Measurements from ENCODE around the gene KRTAP10-1.
A peak's percentile ranks its signal among the peaks of the same experiment; 100 is the strongest.
"Not testable (repeated sequence)": the region's sequence is repeated elsewhere in the genome, so short reads cannot be mapped to it uniquely, and the experiment has no call there.

The KRTAP10-1 gene

DNA sequence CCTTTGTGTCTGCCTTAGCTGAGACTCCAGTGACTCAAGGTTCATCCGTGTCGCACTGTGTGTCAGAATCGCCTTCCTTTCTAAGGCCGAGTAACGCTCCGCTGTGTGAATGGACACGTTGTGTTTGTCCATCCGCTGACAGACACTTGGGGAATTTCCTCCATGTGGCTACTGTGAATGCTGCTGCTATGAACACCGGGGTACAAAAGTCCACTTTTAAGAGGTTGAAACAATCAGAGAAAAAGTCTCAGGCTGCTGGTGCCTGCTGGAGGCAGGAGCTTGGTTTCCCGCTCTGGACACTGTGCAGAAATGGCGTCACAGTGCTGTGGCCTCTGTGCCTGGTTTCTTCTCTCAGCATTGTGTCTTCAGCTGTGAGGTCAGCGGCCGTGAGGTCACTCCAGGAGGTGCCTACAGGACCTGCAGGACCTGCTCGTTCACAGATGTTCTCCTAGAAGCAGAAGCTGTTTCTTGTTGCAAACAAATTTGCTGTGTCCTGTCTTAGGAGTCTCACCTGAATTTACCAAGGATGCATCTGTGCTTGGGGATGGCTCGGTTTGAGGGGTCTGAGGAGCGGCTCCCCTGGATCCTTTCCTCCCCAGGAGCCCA is 34.2 kb downstream of the KRTAP10-1 start:
- no peak for DNase-seq

DNA sequence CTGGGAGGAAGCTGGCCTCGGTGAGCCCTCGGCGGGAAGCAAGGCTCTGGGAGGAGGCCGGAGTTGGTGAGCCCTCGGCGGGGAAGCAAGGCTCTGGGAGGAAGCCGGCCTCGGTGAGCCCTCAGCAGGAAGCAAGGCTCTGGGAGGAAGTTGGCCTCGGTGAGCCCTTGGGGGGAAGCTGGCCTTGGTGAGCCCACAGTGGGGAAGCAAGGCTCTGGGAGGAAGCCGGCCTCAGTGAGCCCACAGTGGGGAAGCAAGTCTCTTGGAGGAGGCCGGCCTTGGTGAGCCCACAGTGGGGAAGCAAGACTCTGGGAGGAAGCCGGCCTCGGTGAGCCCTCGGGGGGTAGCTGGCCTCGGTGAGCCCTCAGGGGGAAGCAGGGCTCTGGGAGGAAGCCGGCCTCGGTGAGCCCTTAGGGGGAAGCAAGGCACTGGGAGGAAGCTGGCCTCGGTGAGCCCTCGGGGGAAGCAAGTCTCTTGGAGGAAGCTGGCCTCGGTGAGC is 36.0 kb downstream of the KRTAP10-1 start:
- peak in 1 of 51 donors; percentile 7 for DNase-seq

DNA sequence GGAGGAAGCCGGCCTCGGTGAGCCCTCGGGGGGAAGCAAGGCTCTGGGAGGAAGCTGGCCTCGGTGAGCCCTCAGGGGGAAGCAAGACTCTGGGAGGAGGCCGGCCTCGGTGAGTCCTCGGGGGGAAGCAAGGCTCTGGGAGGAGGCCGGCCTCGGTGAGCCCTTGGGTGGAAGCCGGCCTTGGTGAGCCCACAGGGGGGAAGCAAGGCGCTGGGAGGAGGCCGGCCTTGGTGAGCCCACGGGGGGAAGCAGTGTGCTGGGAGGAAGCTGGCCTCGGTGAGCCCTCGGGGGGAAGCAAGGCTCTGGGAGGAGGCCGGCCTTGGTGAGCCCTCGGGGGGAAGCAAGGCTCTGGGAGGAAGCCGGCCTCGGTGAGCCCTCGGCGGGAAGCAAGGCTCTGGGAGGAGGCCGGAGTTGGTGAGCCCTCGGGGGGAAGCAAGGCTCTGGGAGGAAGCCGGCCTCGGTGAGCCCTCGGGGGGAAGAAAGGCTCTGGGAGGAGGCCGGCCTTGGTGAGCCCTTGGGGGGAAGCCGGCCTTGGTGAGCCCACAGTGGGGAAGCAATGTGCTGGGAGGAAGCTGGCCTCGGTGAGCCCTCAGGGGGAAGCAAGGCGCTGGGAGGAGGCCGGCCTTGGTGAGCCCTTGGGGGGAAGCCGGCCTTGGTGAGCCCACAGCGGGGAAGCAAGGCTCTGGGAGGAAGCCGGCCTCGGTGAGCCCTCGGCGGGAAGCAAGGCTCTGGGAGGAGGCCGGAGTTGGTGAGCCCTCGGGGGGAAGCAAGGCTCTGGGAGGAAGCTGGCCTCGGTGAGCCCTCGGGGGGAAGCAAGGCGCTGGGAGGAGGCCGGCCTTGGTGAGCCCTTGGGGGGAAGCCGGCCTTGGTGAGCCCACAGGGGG is 36.7 kb downstream of the KRTAP10-1 start:
- DNase-seq, result not testable (repeated sequence)

DNA sequence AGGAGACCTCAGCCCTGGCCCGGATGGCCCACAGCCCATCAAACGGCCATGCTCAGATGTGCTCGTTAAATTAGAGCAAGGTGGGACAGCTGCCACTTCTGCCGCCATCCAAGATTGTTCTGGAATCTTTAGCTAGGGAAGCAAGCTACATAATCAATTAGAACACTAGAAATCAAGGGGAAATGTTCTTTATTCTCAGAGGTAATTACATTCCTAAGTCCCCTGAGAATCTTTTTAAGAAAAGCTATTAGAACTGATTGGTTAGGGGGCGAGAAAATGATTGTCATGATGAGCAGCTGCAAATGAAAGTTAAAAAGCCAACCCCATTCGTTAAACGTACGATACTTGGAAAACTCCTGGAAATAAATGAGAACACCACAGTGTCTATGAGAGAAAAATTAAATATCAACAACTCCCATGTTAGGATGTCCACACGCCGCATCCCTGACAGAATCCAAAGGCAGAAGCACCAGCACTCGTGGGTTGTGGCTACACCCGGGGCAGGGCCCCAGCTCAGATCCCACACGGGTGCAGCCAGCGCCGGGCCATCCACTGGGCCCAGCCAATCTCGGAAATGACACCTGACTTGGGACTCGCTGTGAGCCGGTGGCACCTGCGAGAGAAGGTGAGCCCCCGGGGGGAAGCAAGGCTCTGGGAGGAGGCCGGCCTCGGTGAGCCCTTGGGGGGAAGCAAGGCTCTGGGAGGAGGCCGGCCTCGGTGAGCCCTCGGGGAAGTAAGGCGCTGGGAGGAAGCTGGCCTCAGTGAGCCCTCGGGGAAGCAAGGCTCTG is 37.6 kb downstream of the KRTAP10-1 start:
- DNase-seq, result no peak

DNA sequence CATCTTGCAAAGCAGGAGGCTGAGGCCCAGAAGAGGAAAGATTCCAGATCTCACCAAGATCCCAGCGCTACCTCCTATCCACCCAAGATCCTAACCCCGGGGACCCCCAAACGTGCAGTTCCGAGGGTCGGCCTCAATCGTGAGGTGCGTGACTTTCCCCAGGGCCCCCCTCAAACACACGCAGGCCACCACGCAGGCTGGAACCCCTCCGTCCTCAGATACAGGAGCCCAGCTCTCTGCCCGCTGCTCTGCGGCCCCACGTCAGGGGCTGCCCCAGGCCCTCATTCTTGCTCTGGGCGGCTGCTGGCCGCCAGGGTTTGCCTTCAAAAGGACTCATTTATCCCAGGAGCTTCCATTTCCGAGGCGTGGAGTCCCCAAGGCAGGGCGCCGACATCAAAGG is 39.9 kb downstream of the KRTAP10-1 start:
- DNase-seq, result no peak

DNA sequence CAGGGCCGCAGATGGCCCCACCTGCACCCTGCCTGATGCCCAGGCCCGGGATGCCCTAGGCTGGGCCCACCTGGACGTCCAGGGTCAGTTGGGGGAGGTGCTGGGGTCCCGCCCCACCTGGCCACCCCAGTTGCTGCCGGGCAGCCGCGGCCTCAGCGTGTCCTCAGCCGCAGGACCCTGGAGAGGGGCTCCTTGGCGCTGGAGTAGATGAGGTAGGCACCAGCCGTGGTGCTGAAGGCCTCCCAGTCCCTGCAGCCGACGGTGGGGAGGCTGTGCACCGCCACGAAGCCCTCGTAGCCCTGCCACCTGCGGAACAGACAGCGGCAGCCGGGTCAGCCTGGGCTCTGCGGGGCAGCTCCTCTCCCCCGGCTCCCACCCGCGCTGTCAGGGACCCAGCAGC is 40.4 kb downstream of the KRTAP10-1 start:
- no peak for DNase-seq

DNA sequence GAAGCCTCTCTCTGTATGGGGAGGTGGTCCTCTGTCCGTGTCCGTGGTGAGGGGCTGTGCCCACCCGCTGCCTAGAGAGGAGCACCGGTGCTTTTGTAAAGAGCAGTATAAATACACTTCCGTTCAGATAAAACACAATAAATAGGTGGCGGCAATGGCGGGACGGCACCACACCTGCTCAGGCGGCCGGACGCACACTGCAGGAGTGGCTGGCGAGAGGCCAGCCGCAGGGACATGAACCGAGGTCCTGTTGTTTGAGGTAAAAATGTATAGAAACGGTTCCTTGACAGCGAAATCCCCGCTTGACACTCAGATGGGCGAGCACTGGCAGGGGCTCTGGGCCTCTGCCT is 40.8 kb downstream of the KRTAP10-1 start:
- DNase-seq, result no peak

DNA sequence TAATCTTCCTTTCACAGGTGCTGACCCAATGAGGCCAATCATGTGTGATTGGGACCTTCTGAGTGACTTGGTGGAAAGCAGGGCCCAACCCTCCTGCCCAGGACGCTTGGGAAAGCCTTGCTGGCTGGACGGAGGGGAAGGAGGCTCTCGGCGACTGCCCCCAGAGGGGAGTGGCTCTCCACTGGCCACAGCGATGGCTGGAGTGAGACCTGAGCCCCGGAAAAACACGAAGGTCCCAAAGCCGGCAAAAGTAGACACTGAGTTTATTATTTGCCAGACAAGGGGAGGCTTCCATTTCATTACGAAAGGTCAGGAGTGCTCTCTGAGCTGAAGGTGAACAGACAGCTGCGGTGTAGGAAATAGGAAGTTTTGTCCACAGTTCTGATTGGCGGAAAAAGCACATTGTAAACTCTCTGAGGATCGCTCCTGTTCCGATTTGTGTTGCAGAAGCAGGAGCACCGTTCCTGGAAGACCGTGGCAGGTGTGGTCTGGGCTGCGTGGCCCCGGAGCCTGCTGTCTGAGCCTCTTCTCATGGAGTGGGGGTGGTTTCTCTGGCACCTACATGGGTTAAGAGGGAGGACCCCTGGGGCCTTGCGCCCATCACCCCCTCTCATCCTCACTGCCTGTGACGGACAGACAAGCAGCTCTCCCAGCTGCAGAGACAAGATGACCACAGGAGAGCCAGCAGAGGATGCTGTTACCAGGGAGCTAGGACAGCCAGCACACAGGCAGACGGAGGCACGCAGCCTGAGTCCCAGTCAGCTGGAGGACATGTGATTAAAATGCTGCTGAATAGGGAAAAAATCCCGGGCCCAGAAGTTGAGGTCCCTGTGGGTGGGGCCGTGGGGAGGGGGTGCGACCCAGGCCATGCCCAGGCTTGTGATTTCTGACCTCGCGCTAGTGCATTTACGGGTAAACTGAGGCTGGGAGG is 41.5 kb downstream of the KRTAP10-1 start:
- no peak for DNase-seq

DNA sequence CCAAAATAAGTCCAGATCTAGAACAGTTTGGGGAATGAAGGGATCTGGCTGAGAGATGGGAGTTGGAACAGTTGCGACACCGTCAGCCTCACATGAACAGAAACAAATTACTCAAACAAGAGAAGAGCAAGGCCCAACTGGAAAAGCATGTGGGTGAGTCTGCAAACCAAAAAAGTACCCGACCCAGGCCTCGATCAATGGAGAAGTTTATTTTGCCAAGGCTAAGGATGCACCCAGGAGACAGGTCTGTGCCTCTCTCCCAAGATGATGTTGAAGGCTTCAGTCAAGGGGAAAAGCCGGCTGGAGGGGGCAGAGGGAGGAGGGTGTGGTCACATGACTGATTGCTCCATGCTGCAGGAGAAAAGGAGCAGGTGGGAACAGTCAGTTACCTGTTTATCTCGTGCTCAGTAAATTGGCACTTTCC is 42.3 kb downstream of the KRTAP10-1 start:
- no peak for DNase-seq

DNA sequence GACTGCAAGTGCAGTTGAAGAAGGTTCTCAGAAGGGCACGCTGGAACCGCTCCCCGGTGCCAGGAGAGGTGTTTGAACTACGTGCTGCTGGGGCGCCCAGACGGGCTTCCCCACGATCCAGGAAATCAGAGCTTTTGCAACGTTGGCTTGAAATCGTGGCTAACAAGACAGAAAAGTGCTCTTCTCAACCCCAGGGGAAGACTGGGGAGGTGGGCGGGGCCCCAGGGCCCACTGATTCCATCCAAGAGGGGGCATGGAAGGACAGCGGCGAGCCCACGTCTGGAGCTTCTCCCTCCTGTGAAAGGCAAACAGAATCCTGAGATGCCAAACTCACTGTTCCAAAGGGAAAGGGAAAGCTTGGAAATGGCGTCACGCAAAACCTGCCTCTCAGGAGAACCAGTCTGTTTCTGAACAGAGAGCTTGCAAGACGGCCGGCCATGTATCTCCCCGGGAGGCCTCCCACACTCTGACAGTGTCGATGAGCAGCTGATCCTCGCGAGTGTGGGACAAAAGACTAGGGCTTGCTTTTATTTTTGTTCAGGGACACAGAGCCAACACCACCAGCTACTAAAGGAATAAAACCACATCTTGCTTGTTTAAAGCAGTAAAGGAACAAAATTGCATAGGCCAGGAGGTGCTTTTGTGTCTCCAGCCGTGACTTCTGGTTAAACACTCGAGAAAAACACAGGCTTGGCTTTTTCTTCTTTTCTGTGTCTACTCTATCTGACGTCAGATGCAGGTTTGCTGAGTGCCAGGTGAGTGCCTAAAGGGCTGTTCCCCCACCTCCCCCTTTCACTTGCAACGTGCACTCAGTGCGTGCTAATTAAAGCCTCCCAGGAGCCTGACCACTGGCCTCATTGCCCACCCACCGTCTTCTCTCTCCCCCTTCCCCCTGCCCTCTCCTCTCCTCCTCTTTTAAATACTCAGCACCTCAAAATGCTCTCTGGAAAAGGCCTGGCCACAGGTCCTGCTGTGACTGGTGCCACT is 43.1 kb downstream of the KRTAP10-1 start:
- DNase-seq, result peak in 1 of 51 donors; percentile 16

DNA sequence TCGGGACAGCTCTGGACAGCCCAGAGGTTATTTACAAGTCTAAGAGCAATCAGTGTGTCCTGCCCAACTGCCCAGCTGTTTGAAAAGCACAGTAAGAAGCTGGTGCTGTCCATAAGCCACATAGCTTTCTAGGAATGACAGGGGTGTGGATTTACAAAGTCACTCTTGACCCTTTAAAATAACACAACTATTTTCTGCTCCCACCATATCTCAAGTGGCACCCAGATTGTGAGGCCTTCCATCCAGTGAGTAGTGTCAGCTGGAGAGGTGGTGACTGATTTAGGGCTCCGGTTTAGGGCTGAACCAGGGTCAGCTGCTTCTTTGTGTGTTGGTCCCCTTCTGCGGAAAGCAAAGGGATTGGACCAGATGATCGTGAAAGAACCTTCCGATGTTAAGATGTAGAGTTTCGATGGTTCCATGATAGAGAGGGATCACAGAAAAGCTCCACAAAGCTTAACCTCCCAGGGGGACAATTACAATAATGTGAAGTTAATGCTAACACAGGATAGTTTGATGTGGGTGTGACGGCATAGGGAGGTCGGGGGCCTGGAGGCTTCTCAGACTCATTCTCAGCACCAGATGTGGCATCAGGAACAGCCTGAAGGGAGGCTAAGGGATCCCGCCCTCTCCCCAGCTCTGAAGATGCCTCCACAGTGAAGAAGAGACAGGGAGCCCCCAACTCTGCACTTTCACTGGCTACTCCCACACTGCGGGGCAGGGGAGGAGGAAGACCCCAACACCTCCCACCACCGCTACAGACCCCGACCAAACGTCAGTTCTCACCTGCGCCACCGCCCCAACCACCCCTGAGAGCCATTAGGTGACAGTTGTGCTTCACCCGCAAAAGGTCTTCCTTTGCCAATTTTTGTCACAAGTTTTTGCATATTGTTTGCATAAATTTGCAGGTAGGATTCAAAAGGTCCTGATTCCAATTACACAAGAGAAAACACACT is 44.1 kb downstream of the KRTAP10-1 start:
- no peak for DNase-seq

DNA sequence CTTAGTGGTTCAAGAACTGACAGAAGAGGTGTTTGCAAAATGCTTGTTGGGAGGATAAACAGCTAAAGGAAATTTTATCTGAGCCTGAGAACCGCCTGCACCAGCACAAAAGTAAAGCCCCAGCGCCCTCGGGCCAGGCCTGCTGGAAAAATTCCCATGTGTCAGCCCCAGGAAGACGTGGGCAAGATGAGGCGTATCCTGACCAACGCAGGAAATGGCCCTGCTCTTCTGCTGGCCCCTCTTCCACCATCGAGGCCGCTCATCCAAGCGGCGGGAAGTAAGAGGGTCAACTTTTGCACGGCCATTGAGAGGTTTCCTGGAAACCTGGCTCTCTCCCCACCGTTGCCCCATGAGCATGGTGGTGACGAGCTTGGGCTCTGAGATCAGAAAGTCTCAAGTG is 45.0 kb downstream of the KRTAP10-1 start:
- no peak for DNase-seq

DNA sequence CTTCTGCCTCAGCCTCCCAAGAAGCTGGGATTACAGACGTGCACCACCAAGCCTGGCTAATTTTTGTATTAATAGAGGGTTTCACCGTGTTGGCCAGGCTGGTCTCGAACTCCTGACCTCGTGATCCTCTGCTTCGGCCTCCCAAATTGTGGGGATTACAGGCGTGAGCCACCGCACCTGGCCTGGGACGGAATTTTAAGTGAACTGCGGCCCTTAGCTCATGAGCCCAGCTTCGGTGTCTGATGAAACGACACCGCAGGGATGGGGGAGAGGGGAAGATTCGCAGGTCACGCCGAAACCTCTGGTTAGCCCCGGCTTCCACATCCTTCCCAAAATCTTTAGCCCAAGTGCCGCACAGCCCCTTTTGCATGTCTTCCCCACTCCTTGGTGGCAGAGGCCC is 45.6 kb downstream of the KRTAP10-1 start:
- DNase-seq, result no peak

DNA sequence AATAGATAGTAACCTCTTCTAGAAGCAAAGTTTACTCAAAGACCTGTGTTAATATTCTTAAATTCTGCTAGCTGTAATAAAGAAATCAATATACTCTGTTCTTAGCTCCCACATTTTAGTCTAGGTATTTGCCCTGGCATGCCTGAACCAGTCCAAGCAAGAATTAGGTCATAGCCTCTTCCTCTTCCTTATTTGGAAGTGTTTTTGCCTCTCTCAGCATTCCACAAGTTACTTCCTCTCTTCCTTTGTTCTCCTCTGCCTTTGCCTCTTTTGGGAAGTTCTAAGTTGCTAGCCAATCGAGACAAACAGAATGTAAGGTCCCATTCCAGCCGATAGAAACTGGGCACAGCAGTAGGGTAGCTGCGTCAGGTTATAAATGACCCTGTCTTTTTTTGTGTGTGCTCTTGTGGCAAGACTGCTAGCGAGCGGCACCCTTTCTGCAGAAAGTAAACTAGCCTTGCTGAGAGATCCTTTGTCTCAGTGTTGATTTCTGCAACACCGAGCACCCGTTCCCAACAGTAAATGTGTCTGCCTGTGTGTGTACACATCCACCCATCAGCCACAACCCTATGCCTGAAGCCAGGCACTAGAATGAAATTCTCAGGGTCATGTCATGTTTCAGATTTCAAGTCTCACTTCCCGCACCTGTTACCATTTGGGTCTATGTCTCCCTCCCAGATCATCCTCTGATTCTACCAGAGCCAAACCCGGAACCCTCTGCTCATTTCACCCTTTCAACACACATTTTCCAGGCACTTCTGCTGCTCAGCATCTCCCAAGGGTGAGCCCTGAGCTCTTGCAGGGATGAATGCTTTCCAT is 47.2 kb downstream of the KRTAP10-1 start:
- no peak for DNase-seq

DNA sequence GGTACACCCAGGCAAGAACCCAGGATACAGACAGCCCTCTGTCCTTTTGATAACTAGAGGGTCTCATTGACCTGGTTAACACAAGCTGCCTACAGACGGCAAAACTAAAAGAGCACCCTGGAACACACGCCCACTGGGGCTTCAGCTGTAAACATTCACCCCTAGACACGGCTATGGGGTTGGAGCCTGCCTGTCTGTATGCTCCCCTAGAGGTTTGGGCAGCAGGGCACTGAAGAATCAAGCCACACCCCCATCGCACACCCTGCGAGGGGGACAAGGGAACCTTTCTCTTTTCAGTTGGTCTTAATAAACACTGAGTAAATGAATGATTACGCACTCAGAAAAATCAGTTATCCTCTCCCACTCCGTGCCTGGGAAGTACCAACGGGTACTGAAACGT is 49.2 kb downstream of the KRTAP10-1 start:
- DNase-seq, result no peak

DNA sequence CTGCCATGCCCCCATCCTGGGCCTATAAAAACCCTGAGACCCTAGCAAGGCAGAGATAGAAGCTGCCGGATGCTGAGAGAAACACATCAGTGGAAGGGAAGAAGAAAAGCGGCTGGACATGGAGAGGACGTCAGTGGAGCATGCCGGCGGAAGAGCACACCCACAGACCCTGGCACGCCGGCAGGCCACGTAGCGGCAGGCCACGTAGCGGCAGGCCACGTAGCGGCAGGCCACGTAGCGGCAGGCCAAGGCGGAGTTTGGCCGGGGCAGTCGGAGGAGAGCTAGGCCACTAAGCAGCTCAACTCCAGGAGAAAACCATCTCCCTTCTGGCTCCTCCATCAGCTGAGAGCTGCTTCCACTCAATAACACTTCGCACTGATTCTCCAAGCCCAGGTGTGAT is 49.6 kb downstream of the KRTAP10-1 start:
- DNase-seq, result no peak

DNA sequence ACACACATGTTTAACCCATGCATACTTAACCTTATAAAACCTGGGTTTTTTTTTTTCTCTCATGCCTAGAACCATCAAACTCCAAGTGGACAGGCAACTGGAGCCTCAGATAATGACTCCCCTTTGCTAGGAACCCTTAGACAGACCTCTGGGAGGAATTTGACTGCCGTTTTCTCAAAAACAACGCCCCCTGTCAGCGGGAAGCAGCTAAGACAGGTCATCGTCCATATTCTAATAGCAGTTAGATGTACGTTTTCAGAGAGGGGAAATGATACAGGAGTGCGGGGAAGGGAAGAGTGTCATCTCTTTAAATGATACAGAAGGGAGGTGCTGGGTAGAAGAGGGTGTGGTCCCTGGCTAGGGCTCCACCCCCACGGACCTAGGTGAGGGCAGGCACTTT is 50.0 kb downstream of the KRTAP10-1 start:
- DNase-seq, result no peak
